Endodermal cell (in vitro differentiated cells): ENCODE results near the gene KRT84. TPM values are rescaled to one million over a fixed set of nuclear protein-coding genes. Genes with fewer than 3 reads are reported as not detected.

Experiments used
- DNase-seq: peaks from one replicate; pipeline ENCODE4 v3.0.0-alpha.2; 2017
- H3K27ac ChIP-seq: 2 replicates; pipeline ENCODE4 v1.5.1; 2013; ENCODE audit warnings: mild to moderate bottlenecking, low read depth, low read length, moderate library complexity
- H3K27me3 ChIP-seq: 2 replicates; pipeline ENCODE4 v1.6.1; 2013; ENCODE audit warnings: mild to moderate bottlenecking, low read length, moderate library complexity; ENCODE audit not compliant: insufficient read depth, control insufficient read depth, poor library complexity, severe bottlenecking
- H3K36me3 ChIP-seq: 2 replicates; pipeline ENCODE4 v1.7.0; 2013; ENCODE audit warnings: mild to moderate bottlenecking, low read length, moderate library complexity; ENCODE audit not compliant: control insufficient read depth, insufficient read depth
- H3K4me1 ChIP-seq: one replicate; pipeline ENCODE4 v1.7.0; 2013; ENCODE audit warnings: low read length; ENCODE audit not compliant: control insufficient read depth, insufficient read depth
- H3K4me3 ChIP-seq: 2 replicates; pipeline ENCODE4 v1.5.1; 2013; ENCODE audit warnings: mild to moderate bottlenecking, low read length, moderate library complexity
- H3K9ac ChIP-seq: 2 replicates; pipeline ENCODE4 v1.6.1; 2013; ENCODE audit warnings: mild to moderate bottlenecking, low read length, moderate library complexity; ENCODE audit not compliant: poor library complexity, severe bottlenecking; ENCODE audit errors: extremely low read depth
- H3K9me3 ChIP-seq: 2 replicates; pipeline ENCODE4 v1.6.1; 2013; ENCODE audit warnings: mild to moderate bottlenecking, low read length, moderate library complexity; ENCODE audit not compliant: control insufficient read depth
- H3K27ac Mint-ChIP-seq: 2 replicates; pipeline ENCODE4 v1.8.0; 2020; ENCODE audit warnings: mixed read lengths
- H3K27me3 Mint-ChIP-seq: 2 replicates; pipeline ENCODE4 v1.8.0; 2021; ENCODE audit warnings: mild to moderate bottlenecking, mixed read lengths; ENCODE audit not compliant: insufficient read depth
- H3K36me3 Mint-ChIP-seq: 2 replicates; pipeline ENCODE4 v1.8.0; 2020; ENCODE audit warnings: low read depth, mixed read lengths
- H3K4me1 Mint-ChIP-seq: 2 replicates; pipeline ENCODE4 v1.8.0; 2020; ENCODE audit warnings: mixed read lengths
- H3K4me3 Mint-ChIP-seq: 2 replicates; pipeline ENCODE4 v1.8.0; 2020; ENCODE audit warnings: mild to moderate bottlenecking, moderate library complexity, mixed read lengths
- H3K9me3 Mint-ChIP-seq: 2 replicates; pipeline ENCODE4 v1.8.0; 2020; ENCODE audit warnings: mild to moderate bottlenecking, mixed read lengths
- CTCF ChIP-seq: fragments of 200-600 bp; sonication (generic); conservative IDR thresholded peaks from 2 replicates; pipeline ENCODE4 v1.5.0; 2021; ENCODE audit warnings: antibody characterized with exemption, mild to moderate bottlenecking
- WGBS, 2 experiments: methylation state at CpG; one replicate each; pipeline versions ENCODE4 v1.1.5 to v1.1.7; 2013; ENCODE audit warnings: missing lambda C conversion rate in 2 of 2, mixed read lengths in 1 of 2; ENCODE audit not compliant: insufficient coverage in 1 of 2, insufficient read length in 1 of 2; 5-methylcytosine and 5-hydroxymethylcytosine counted together
- total RNA-seq, 2 donors: library from RNA; stranded (reverse); fragmentation: NEBNext Ultra II Directional in 1 of 2; extraction: Animal tissue kit (Norgen Biotek cat#: 25700) in 1 of 2; gene quantifications; 2 replicates in 1 of 2; 3 replicates in 1 of 2; pipeline ENCODE4 v1.2.1, GENCODE V29; 2021

The KRT84 gene
- total RNA-seq, 2 donors from 2014 or later, result not detected

GRCh38 chr12:52378091-52378490 lies 7.4 kb downstream of the KRT84 start:
- H3K9ac ChIP-seq, result no peak overlapping the region
- H3K4me3 ChIP-seq, result no peak overlapping the region
- peaks cover 20% of the 10 kb centered on the region for H3K27me3 ChIP-seq
- Mint-ChIP-seq H3K27ac (no peak overlapping the region), H3K4me3 (no peak overlapping the region), H3K9me3 (no peaks in the 10 kb centered on the region), H3K4me1 (no peaks in the 10 kb centered on the region), H3K27me3 (peaks cover 9% of the 10 kb centered on the region), H3K36me3 (no peaks in the 10 kb centered on the region)
- H3K4me1 ChIP-seq, result no peaks in the 10 kb centered on the region
- peaks cover 10% of the 10 kb centered on the region for H3K9me3 ChIP-seq
- no peaks in the 10 kb centered on the region for H3K36me3 ChIP-seq
- WGBS, 2 experiments, result 84 to 95% methylated on average over 8 to 17 of the region's 19 CpGs
- TF ChIP-seq CTCF, result no peak
- H3K27ac ChIP-seq, result no peak overlapping the region
- no peak for DNase-seq

- Mint-ChIP-seq H3K36me3 (no peaks in the 10 kb centered on the region), H3K9me3 (no peaks in the 10 kb centered on the region), H3K27me3 (peaks cover 7% of the 10 kb centered on the region), H3K4me1 (no peaks in the 10 kb centered on the region), H3K27ac (no peak overlapping the region), H3K4me3 (no peak overlapping the region)
- 91 to 96% methylated on average over 6 to 8 of the region's 8 CpGs for WGBS, 2 experiments
- Histone ChIP-seq H3K4me3 (no peak overlapping the region), H3K36me3 (no peaks in the 10 kb centered on the region), H3K9ac (no peak overlapping the region), H3K27me3 (peaks cover 20% of the 10 kb centered on the region), H3K4me1 (no peaks in the 10 kb centered on the region), H3K27ac (no peak overlapping the region), H3K9me3 (peaks cover 10% of the 10 kb centered on the region)
- DNase-seq, result no peak
- TF ChIP-seq CTCF, result no peak
These were observed 8.2 kb downstream of the KRT84 start for GRCh38 chr12:52377266-52377665.

GRCh38 chr12:52372216-52373154 lies 13.0 kb downstream of the KRT84 start:
- Histone ChIP-seq H3K27ac (no peak overlapping the region), H3K9me3 (peaks cover 10% of the 10 kb centered on the region), H3K4me1 (no peaks in the 10 kb centered on the region), H3K4me3 (no peak overlapping the region), H3K36me3 (no peaks in the 10 kb centered on the region), H3K27me3 (peaks cover 27% of the 10 kb centered on the region), H3K9ac (no peak overlapping the region)
- DNase-seq, result peak; percentile 96
- H3K9me3 Mint-ChIP-seq, result no peaks in the 10 kb centered on the region
- no peaks in the 10 kb centered on the region for H3K4me1 Mint-ChIP-seq
- no peak overlapping the region for H3K4me3 Mint-ChIP-seq
- peaks cover 20% of the 10 kb centered on the region for H3K27me3 Mint-ChIP-seq
- 42 to 53% methylated on average over 3 to 10 of the region's 10 CpGs for WGBS, 2 experiments
- H3K36me3 Mint-ChIP-seq, result no peaks in the 10 kb centered on the region
- peak; percentile 89 for TF ChIP-seq CTCF
- no peak overlapping the region for H3K27ac Mint-ChIP-seq
